AG04450 (cell line): ENCODE measurements around the gene NUP42. TPM values are rescaled to one million over a fixed set of nuclear protein-coding genes. Genes with fewer than 3 reads are reported as not detected.

Source experiments
- CTCF ChIA-PET: fragments of 300-600, 350-600 bp; formaldehyde crosslinking; extraction: SDS; loops from one replicate; lab custom pipeline; 2022; ENCODE audit warnings: antibody characterized with exemption, inconsistent platforms; lab: Charles Lee
- POLR2A ChIA-PET: fragments of 350-600 bp; formaldehyde crosslinking; extraction: SDS; loops from one replicate; lab custom pipeline; 2021; ENCODE audit warnings: antibody characterized with exemption, inconsistent platforms; lab: Yijun Ruan, JAX
- DNase-seq: peaks from one replicate; pipeline ENCODE4 v3.0.0-alpha.2; 2011; ENCODE audit warnings: low read depth, low spot score
- H3K27ac ChIP-seq: one replicate; pipeline ENCODE4 v1.5.1; 2012; ENCODE audit warnings: low read depth, low read length, control low read depth
- H3K27me3 ChIP-seq: one replicate; pipeline ENCODE4 v1.6.0; 2012; ENCODE audit warnings: low read length; ENCODE audit not compliant: control insufficient read depth, insufficient read depth
- H3K4me3 ChIP-seq: 2 replicates; pipeline ENCODE4 v1.5.1; 2011; ENCODE audit warnings: mild to moderate bottlenecking, low read depth, low read length, control low read depth
- H3K9me3 ChIP-seq: 2 replicates; pipeline ENCODE4 v1.5.1; 2012; ENCODE audit warnings: low read length; ENCODE audit not compliant: control insufficient read depth, insufficient read depth
- polyA plus RNA-seq: library from polyadenylated mRNA; depleted of rRNA; stranded (reverse); fragments of >200 nt; gene quantifications from 2 replicates; pipeline ENCODE4 v1.2.3, GENCODE V29; 2011
- TF ChIP-seq, protein P1 (sequence below): IDR thresholded peaks from 2 replicates; pipeline ENCODE4 v1.5.1; 2011; ENCODE audit warnings: low read depth, low read length, control low read depth, inconsistent platforms

Gene NUP42
- polyA plus RNA-seq, 1 experiment: 17.4 TPM

GRCh38 chr7:23237000-23237399 is 55.2 kb downstream of the NUP42 start:
- DNase-seq: no peak
- TF ChIP-seq, protein P1, sequence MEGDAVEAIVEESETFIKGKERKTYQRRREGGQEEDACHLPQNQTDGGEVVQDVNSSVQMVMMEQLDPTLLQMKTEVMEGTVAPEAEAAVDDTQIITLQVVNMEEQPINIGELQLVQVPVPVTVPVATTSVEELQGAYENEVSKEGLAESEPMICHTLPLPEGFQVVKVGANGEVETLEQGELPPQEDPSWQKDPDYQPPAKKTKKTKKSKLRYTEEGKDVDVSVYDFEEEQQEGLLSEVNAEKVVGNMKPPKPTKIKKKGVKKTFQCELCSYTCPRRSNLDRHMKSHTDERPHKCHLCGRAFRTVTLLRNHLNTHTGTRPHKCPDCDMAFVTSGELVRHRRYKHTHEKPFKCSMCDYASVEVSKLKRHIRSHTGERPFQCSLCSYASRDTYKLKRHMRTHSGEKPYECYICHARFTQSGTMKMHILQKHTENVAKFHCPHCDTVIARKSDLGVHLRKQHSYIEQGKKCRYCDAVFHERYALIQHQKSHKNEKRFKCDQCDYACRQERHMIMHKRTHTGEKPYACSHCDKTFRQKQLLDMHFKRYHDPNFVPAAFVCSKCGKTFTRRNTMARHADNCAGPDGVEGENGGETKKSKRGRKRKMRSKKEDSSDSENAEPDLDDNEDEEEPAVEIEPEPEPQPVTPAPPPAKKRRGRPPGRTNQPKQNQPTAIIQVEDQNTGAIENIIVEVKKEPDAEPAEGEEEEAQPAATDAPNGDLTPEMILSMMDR: no peak
- CTCF ChIA-PET: interaction anchor here (1.5 kb wide), 1 partner anchor 25 kb away, joined by 4 read pairs; no protein-coding TSS in a partner anchor
- Histone ChIP-seq H3K27me3 (peaks cover 4% of the 10 kb centered on the region), H3K4me3 (no peak overlapping the region), H3K27ac (no peak overlapping the region), H3K9me3 (no peaks in the 10 kb centered on the region)
- POLR2A ChIA-PET: no interaction called here

- H3K27me3 ChIP-seq: peaks cover 10% of the 10 kb centered on the region
- ChIA-PET CTCF (interaction anchor here (0.7 to 1.0 kb wide), 2 partner anchors 23 to 210 kb away, joined by 3 to 4 read pairs; no protein-coding TSS in a partner anchor), POLR2A (no interaction called here)
- no peak overlapping the region for H3K27ac ChIP-seq
- TF ChIP-seq, protein P1: no peak
- no peaks in the 10 kb centered on the region for H3K9me3 ChIP-seq
- H3K4me3 ChIP-seq: no peak overlapping the region
- DNase-seq: no peak
Measured at GRCh38 chr7:23238983-23239652, 57.3 kb downstream of the NUP42 start.

DNA sequence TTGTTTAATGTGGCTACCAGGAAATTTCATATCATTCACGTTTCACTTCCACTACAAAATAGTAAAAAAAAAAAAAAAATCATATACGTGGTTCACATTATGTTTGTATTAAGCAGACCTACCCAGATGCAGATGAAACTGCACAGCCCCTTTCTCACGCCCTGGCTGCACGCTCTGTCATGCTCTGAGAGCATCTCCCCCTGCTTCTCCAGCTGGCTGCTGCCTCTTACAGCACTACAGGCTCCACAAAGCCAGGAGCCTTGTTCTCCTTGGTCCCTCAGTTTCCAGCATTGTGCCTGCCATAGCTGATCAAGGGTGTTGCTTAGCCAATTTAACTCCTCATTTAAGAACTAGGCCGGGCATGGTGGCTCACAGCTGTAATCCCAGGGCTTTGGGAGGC is 57.9 kb downstream of the NUP42 start:
- H3K27me3 ChIP-seq: peaks cover 10% of the 10 kb centered on the region
- DNase-seq: no peak
- H3K4me3 ChIP-seq: no peak overlapping the region
- ChIA-PET POLR2A (no interaction called here), CTCF (interaction anchor here (1.0 kb wide), 1 partner anchor 22 kb away, joined by 3 read pairs; no protein-coding TSS in a partner anchor)
- TF ChIP-seq, protein P1: no peak
- no peaks in the 10 kb centered on the region for H3K9me3 ChIP-seq
- H3K27ac ChIP-seq: no peak overlapping the region

- TF ChIP-seq, protein P1: no peak
- Histone ChIP-seq H3K27me3 (peaks cover 15% of the 10 kb centered on the region), H3K27ac (no peak overlapping the region), H3K9me3 (no peaks in the 10 kb centered on the region), H3K4me3 (no peak overlapping the region)
- POLR2A ChIA-PET: no interaction called here
- DNase-seq: no peak
- CTCF ChIA-PET: interaction anchor here (0.5 to 1.9 kb wide), 3 partner anchors 16 to 445 kb away, joined by 3 to 11 read pairs (median 4); no protein-coding TSS in a partner anchor
Measured at GRCh38 chr7:23242321-23242720, 60.5 kb downstream of the NUP42 start.

DNA sequence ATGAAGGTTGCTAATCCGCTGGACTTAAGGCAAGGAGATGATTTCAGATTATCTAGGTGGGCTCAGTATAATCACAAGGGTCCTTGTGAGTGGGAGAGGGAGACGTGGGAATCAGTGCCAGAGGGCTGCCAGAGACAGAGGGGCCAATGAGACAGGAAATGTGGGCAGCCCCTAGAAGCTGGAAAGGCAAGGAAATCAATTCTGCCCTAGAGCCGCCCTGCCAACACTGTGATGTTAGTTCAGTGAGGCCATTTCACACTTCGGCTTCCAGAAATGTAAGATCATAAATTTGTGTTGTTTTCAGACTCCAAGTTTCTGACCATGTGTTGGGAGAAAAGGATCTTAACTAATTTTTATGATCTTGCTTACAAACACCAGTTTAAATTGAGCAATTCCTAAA is 61.1 kb downstream of the NUP42 start:
- ChIA-PET CTCF (interaction anchor here (0.6 to 1.9 kb wide), 3 partner anchors 16 to 326 kb away, joined by 4 to 11 read pairs (median 5); no protein-coding TSS in a partner anchor), POLR2A (no interaction called here)
- Histone ChIP-seq H3K27me3 (peaks cover 21% of the 10 kb centered on the region), H3K9me3 (peaks cover 4% of the 10 kb centered on the region; the same call in 1 of the 2 replicates), H3K4me3 (no peak overlapping the region), H3K27ac (no peak overlapping the region)
- no peak for DNase-seq
- TF ChIP-seq, protein P1: no peak
